ENCODE results near the gene CD2BP2.

GRCh38 chr16:30342751-30343490 lies 12.2 kb downstream of the CD2BP2 start:
- no peak for TF ChIP-seq EP300 (IDR thresholded peaks at IDR 0.05)
- no peak for TF ChIP-seq CTCF (IDR thresholded peaks at IDR 0.05)

All from upper lobe of left lung (tissue), 4 donors.